ENCODE data around the gene LHPP.

- no peak for TF ChIP-seq GATA2 (IDR thresholded peaks at IDR 0.05; ENCODE audit: low read depth, low read length)
- TF ChIP-seq GATA3 (IDR thresholded peaks at IDR 0.05; ENCODE audit: low read depth, low read length): no peak
Measured at GRCh38 chr10:124625831-124626238, 164.2 kb downstream of the LHPP start.

All from SH-SY5Y (cell line).